Ishikawa (cell line): ENCODE measurements around the gene USP37.

ENCODE experiments used
- CEBPB ChIP-seq: IDR thresholded peaks from 2 replicates; pipeline ENCODE4 v1.6.1; 2012
- MAX ChIP-seq: IDR thresholded peaks from 2 replicates; pipeline ENCODE4 v1.6.1; 2012
- TAF1 ChIP-seq: IDR thresholded peaks from 2 replicates; pipeline ENCODE4 v1.6.1; 2012; ENCODE audit warnings: low read depth, mild to moderate bottlenecking
- TCF12 ChIP-seq: IDR thresholded peaks from 2 replicates; pipeline ENCODE4 v1.6.1; 2012; ENCODE audit warnings: low read depth
- YY1 ChIP-seq: IDR thresholded peaks from 2 replicates; pipeline ENCODE4 v1.6.1; 2012; ENCODE audit warnings: low read depth
- TF ChIP-seq, protein P1 (sequence below): IDR thresholded peaks from 2 replicates; pipeline ENCODE4 v1.6.1; 2012; ENCODE audit warnings: low read depth, mild to moderate bottlenecking

DNA sequence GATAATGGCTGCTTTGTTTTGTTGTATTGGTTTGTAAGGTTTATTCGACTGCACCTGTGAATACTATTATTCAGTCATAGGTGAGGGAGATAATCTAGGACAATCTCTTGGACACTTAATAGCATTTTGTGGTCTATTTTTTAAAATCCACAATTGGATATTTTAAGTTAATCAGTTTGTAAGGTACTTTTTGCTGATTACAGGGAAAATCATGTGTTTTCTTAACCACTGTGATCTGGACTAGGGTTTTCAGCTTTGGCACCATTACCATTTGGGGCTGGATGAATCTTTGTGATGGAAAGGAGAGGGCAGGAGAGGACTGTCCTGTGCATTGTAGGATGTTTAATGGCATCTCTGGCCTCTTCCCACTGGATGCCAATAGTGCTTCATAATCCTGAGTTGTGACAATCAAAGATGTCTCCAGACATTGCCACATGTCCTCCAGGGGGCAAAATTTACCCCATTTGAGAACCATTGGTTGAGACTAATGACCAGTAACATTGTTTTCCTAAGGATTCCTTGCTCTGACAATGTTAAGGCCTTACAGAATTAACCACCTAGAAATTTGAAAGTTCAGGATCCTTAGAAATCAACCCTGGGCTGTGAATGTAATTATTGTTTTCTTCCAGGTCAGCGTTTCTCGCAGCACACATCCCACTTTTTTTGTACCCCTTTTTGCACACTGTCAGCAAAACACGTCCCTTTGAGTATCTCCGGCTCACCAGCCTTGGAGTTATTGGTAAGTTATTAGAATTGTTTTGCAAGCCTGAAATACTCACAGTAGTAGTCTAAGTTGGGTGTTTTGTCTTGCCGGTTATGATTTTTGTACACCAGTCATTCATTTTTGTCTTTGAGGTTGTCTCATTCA is 16.1 kb upstream of the USP37 start:
- TF ChIP-seq, protein P1, sequence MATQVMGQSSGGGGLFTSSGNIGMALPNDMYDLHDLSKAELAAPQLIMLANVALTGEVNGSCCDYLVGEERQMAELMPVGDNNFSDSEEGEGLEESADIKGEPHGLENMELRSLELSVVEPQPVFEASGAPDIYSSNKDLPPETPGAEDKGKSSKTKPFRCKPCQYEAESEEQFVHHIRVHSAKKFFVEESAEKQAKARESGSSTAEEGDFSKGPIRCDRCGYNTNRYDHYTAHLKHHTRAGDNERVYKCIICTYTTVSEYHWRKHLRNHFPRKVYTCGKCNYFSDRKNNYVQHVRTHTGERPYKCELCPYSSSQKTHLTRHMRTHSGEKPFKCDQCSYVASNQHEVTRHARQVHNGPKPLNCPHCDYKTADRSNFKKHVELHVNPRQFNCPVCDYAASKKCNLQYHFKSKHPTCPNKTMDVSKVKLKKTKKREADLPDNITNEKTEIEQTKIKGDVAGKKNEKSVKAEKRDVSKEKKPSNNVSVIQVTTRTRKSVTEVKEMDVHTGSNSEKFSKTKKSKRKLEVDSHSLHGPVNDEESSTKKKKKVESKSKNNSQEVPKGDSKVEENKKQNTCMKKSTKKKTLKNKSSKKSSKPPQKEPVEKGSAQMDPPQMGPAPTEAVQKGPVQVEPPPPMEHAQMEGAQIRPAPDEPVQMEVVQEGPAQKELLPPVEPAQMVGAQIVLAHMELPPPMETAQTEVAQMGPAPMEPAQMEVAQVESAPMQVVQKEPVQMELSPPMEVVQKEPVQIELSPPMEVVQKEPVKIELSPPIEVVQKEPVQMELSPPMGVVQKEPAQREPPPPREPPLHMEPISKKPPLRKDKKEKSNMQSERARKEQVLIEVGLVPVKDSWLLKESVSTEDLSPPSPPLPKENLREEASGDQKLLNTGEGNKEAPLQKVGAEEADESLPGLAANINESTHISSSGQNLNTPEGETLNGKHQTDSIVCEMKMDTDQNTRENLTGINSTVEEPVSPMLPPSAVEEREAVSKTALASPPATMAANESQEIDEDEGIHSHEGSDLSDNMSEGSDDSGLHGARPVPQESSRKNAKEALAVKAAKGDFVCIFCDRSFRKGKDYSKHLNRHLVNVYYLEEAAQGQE = no peak
- TF ChIP-seq YY1 (no peak), MAX (no peak), CEBPB (no peak), TAF1 (no peak), TCF12 (no peak)
